HEK293 (cell line): ENCODE results near the gene CNGA2.

ENCODE experiments used
- TF ChIP-seq, protein P1 (sequence below): fragments of 450-650 bp; formaldehyde crosslinking; IDR thresholded peaks from 2 replicates; pipeline ENCODE4 v1.5.1; 2016; ENCODE audit warnings: missing biosample characterization, missing genetic modification characterization
- TF ChIP-seq, protein P2 (sequence below): fragments of 450-650 bp; formaldehyde crosslinking; IDR thresholded peaks from 2 replicates; pipeline ENCODE4 v1.5.1; 2016; ENCODE audit warnings: missing biosample characterization, missing genetic modification characterization
- TF ChIP-seq, protein P3 (sequence below): fragments of 450-650 bp; formaldehyde crosslinking; IDR thresholded peaks from 2 replicates; pipeline ENCODE4 v1.5.1; 2016; ENCODE audit warnings: missing biosample characterization, missing genetic modification characterization

DNA sequence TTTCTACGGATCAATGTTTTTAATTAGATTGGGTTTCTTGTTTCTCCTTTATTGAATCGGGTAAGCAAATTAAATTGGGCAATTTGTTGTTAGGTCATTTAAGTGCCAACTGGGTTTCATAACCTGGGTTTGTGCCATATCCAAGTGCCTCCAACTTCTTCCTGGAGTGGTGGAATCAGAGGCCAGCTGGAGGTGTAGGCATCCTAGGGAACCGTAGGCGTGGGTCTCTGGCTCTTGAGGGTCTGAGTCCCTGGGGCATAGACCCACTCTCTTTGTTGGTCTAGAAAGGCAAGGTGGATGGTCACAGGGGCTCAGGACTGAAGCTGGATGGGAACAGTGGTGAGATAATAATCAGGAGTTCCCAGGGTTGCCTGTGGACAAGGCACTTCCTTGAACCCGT lies 18.3 kb downstream of the CNGA2 start:
- TF ChIP-seq, protein P1, sequence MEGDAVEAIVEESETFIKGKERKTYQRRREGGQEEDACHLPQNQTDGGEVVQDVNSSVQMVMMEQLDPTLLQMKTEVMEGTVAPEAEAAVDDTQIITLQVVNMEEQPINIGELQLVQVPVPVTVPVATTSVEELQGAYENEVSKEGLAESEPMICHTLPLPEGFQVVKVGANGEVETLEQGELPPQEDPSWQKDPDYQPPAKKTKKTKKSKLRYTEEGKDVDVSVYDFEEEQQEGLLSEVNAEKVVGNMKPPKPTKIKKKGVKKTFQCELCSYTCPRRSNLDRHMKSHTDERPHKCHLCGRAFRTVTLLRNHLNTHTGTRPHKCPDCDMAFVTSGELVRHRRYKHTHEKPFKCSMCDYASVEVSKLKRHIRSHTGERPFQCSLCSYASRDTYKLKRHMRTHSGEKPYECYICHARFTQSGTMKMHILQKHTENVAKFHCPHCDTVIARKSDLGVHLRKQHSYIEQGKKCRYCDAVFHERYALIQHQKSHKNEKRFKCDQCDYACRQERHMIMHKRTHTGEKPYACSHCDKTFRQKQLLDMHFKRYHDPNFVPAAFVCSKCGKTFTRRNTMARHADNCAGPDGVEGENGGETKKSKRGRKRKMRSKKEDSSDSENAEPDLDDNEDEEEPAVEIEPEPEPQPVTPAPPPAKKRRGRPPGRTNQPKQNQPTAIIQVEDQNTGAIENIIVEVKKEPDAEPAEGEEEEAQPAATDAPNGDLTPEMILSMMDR (tag by site-specific recombination) = no peak
- TF ChIP-seq, protein P2, sequence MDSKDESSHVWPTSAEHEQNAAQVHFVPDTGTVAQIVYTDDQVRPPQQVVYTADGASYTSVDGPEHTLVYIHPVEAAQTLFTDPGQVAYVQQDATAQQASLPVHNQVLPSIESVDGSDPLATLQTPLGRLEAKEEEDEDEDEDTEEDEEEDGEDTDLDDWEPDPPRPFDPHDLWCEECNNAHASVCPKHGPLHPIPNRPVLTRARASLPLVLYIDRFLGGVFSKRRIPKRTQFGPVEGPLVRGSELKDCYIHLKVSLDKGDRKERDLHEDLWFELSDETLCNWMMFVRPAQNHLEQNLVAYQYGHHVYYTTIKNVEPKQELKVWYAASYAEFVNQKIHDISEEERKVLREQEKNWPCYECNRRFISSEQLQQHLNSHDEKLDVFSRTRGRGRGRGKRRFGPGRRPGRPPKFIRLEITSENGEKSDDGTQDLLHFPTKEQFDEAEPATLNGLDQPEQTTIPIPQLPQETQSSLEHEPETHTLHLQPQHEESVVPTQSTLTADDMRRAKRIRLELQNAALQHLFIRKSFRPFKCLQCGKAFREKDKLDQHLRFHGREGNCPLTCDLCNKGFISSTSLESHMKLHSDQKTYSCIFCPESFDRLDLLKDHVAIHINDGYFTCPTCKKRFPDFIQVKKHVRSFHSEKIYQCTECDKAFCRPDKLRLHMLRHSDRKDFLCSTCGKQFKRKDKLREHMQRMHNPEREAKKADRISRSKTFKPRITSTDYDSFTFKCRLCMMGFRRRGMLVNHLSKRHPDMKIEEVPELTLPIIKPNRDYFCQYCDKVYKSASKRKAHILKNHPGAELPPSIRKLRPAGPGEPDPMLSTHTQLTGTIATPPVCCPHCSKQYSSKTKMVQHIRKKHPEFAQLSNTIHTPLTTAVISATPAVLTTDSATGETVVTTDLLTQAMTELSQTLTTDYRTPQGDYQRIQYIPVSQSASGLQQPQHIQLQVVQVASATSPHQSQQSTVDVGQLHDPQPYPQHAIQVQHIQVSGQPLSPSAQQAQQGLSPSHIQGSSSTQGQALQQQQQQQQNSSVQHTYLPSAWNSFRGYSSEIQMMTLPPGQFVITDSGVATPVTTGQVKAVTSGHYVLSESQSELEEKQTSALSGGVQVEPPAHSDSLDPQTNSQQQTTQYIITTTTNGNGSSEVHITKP (tag by site-specific recombination) = no peak
- TF ChIP-seq, protein P3, sequence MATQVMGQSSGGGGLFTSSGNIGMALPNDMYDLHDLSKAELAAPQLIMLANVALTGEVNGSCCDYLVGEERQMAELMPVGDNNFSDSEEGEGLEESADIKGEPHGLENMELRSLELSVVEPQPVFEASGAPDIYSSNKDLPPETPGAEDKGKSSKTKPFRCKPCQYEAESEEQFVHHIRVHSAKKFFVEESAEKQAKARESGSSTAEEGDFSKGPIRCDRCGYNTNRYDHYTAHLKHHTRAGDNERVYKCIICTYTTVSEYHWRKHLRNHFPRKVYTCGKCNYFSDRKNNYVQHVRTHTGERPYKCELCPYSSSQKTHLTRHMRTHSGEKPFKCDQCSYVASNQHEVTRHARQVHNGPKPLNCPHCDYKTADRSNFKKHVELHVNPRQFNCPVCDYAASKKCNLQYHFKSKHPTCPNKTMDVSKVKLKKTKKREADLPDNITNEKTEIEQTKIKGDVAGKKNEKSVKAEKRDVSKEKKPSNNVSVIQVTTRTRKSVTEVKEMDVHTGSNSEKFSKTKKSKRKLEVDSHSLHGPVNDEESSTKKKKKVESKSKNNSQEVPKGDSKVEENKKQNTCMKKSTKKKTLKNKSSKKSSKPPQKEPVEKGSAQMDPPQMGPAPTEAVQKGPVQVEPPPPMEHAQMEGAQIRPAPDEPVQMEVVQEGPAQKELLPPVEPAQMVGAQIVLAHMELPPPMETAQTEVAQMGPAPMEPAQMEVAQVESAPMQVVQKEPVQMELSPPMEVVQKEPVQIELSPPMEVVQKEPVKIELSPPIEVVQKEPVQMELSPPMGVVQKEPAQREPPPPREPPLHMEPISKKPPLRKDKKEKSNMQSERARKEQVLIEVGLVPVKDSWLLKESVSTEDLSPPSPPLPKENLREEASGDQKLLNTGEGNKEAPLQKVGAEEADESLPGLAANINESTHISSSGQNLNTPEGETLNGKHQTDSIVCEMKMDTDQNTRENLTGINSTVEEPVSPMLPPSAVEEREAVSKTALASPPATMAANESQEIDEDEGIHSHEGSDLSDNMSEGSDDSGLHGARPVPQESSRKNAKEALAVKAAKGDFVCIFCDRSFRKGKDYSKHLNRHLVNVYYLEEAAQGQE = no peak
